ENCODE measurements around the gene NOL12. TPM values are rescaled to one million over a fixed set of nuclear protein-coding genes. Genes with fewer than 3 reads are reported as not detected.

Gene NOL12
- polyA plus RNA-seq, 1 of the 3 experiments (the other 2 are of a cell fraction), result 52.2 TPM

DNA sequence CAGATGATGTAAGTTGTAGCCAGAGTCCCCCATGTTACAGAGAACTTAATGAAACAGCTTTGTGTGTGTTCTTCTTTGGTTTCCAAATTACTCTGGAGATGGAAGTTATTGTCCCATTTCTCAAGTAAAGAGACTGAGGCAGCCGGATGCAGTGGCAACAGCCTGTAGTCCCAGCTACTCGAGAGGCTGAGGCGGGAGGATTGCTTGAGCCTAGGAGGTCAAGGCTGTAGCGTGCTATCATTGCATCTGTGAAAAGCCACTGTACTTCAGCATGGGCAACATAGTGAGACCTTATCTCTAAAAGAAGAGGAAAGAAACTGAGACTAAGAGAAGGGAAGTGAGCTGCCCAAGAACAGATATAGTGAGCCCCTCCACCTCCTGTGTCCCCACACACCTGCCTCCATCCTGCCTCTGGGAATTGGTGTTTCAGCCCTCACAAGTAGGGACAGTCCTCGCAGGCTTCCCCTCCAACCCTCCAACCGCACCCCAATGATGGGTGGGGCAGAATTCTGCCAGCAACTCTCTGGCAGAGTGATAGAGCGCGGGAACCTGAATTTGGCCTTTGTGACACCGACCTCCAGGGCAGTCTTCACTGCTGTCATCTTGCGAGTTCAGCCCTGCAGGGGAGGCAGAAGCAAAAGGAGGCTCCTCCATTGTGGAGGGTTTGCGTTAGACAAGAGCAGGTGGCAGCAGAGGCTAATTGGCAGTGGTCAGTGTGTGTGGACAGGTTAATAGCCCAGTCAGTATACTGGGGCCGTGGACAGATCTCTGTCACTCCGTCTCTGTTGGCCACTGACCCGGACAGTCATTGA is 26.0 kb upstream of the NOL12 start:
- no peaks in the 10 kb centered on the region for H3K9me2 ChIP-seq
- peaks cover 19 to 37% of the 10 kb centered on the region in 2 experiments; a peak in 3 of 4 replicates for H3K4me1 ChIP-seq (ENCODE audit: control insufficient read depth in 1 of 2, insufficient read depth in 2 of 2, low read depth in 1 of 2, low read length in 1 of 2)
- TF ChIP-seq RXRA (IDR thresholded peaks at IDR 0.05; ENCODE audit: borderline replicate concordance, low read depth) (no peak), TCF12 (IDR thresholded peaks at IDR 0.05) (no peak), SIN3A (IDR thresholded peaks at IDR 0.05; ENCODE audit: borderline replicate concordance, low read depth, low read length) (no peak), NFIC (IDR thresholded peaks at IDR 0.05; ENCODE audit: borderline replicate concordance) (no peak), CHD2 (IDR thresholded peaks at IDR 0.05; ENCODE audit: low read length, partially characterized antibody) (no peak), FOXM1 (IDR thresholded peaks at IDR 0.05; ENCODE audit: low read depth) (no peak), TAF1 (IDR thresholded peaks at IDR 0.05; ENCODE audit: borderline replicate concordance, low read depth, low read length) (no peak), POLR2AphosphoS5 (IDR thresholded peaks at IDR 0.05; ENCODE audit: low read depth, low read length) (no peak), RCOR1 (IDR thresholded peaks at IDR 0.05; ENCODE audit: low read length) (no peak), SMC3 (IDR thresholded peaks at IDR 0.05; ENCODE audit: low read depth, low read length) (no peak)
- TF ChIP-seq, protein P1, sequence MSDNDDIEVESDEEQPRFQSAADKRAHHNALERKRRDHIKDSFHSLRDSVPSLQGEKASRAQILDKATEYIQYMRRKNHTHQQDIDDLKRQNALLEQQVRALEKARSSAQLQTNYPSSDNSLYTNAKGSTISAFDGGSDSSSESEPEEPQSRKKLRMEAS (IDR thresholded peaks at IDR 0.05; ENCODE audit: low read depth), result no peak
- TF ChIP-seq, protein P2, sequence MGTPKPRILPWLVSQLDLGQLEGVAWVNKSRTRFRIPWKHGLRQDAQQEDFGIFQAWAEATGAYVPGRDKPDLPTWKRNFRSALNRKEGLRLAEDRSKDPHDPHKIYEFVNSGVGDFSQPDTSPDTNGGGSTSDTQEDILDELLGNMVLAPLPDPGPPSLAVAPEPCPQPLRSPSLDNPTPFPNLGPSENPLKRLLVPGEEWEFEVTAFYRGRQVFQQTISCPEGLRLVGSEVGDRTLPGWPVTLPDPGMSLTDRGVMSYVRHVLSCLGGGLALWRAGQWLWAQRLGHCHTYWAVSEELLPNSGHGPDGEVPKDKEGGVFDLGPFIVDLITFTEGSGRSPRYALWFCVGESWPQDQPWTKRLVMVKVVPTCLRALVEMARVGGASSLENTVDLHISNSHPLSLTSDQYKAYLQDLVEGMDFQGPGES (IDR thresholded peaks at IDR 0.05; ENCODE audit: low read depth, low read length), result no peak
- TF ChIP-seq, protein P3, sequence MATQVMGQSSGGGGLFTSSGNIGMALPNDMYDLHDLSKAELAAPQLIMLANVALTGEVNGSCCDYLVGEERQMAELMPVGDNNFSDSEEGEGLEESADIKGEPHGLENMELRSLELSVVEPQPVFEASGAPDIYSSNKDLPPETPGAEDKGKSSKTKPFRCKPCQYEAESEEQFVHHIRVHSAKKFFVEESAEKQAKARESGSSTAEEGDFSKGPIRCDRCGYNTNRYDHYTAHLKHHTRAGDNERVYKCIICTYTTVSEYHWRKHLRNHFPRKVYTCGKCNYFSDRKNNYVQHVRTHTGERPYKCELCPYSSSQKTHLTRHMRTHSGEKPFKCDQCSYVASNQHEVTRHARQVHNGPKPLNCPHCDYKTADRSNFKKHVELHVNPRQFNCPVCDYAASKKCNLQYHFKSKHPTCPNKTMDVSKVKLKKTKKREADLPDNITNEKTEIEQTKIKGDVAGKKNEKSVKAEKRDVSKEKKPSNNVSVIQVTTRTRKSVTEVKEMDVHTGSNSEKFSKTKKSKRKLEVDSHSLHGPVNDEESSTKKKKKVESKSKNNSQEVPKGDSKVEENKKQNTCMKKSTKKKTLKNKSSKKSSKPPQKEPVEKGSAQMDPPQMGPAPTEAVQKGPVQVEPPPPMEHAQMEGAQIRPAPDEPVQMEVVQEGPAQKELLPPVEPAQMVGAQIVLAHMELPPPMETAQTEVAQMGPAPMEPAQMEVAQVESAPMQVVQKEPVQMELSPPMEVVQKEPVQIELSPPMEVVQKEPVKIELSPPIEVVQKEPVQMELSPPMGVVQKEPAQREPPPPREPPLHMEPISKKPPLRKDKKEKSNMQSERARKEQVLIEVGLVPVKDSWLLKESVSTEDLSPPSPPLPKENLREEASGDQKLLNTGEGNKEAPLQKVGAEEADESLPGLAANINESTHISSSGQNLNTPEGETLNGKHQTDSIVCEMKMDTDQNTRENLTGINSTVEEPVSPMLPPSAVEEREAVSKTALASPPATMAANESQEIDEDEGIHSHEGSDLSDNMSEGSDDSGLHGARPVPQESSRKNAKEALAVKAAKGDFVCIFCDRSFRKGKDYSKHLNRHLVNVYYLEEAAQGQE (IDR thresholded peaks at IDR 0.05; ENCODE audit: low read depth, low read length), result no peak
- CTCF ChIA-PET, result interaction anchor here (0.7 to 44.3 kb wide), 8 partner anchors 10 to 90 kb away, joined by 3 to 898 read pairs (median 8); partner anchors contain the start of genes LGALS1, NOL12 and SH3BP1
- H2AFZ ChIP-seq (ENCODE audit: low read depth), result no peak overlapping the region
- no peaks in the 10 kb centered on the region for H3K36me3 ChIP-seq (replicated peaks in 1 of 2; ENCODE audit: control insufficient read depth in 1 of 2, insufficient read depth in 2 of 2, low read length in 1 of 2)
- H3K9me3 ChIP-seq, result no peaks in the 10 kb centered on the region
- H3K79me2 ChIP-seq (ENCODE audit: insufficient read depth), result peaks cover 57% of the 10 kb centered on the region
- POLR2A ChIA-PET, result interaction anchor here (1.3 to 2.7 kb wide), 2 partner anchors 22 to 26 kb away, joined by 3 to 14 read pairs; partner anchors contain the start of gene NOL12
- 79% methylated on average over 13 of the region's 14 CpGs for WGBS (ENCODE audit: low lambda C conversion rate)
- H3F3A ChIP-seq (replicated peaks; ENCODE audit: insufficient read depth), result peaks cover 20% of the 10 kb centered on the region
- no peak for DNase-seq
- H3K27me3 ChIP-seq (ENCODE audit: insufficient read depth), result no peaks in the 10 kb centered on the region
- peak overlapping the region; percentile 67 for H3K9ac ChIP-seq
- H4K20me1 ChIP-seq (ENCODE audit: insufficient read depth), result peaks cover 22% of the 10 kb centered on the region; the same call in 1 of the 2 replicates
- peak overlapping the region; percentile 93 for H3K4me2 ChIP-seq
- H3K4me3 ChIP-seq (ENCODE audit: low read depth in 2 of 2, low read length in 1 of 2), result peak overlapping the region; percentile 67 to 70
- H3K27ac ChIP-seq (ENCODE audit: low read depth in 2 of 2, low read length in 1 of 2), result peak overlapping the region in 1 of 2 experiments; percentile 23; a peak in 2 of 4 replicates

All from SK-N-SH (cell line).